Heart left ventricle (tissue), 16 donors: ENCODE results near the gene SH3TC2. TPM values are rescaled to one million over a fixed set of nuclear protein-coding genes. Genes with fewer than 3 reads are reported as not detected.

Experiments used
- ATAC-seq, 4 donors: fragments of 200-7000 bp; cut with Tn5 transposase; one replicate each; pipeline ENCODE4 v1.9.1; 2020 to 2022; ENCODE audit warnings: moderate library complexity in 4 of 4, mild to moderate bottlenecking in 3 of 4, moderate number of reproducible peaks in 1 of 4
- DNase-seq, 5 donors: peaks; one replicate each; pipeline ENCODE4 v3.0.0-alpha.2; 2020
- H3K27ac ChIP-seq, 12 donors: fragments of 200-600 bp; sonication (generic) in 4 of 12; one replicate each; pipeline versions ENCODE4 v1.5.0 to v1.8.0; 2016 to 2022; ENCODE audit warnings: mild to moderate bottlenecking in 2 of 12
- H3K27me3 ChIP-seq, 9 donors: fragments of 200-600 bp; sonication (generic) in 2 of 9; one replicate each; pipeline versions ENCODE4 v1.5.1 to v1.8.0; 2016 to 2022; ENCODE audit warnings: mild to moderate bottlenecking in 3 of 9
- H3K36me3 ChIP-seq, 9 donors: fragments of 200-600 bp; sonication (generic) in 2 of 9; one replicate each; pipeline versions ENCODE4 v1.5.0 to v1.8.0; 2018 to 2022; ENCODE audit warnings: mild to moderate bottlenecking in 2 of 9
- H3K4me1 ChIP-seq, 12 donors: fragments of 200-600 bp; sonication (generic) in 4 of 12; one replicate each; pipeline versions ENCODE4 v1.5.0 to v1.8.0; 2016 to 2022; ENCODE audit warnings: mild to moderate bottlenecking in 3 of 12
- H3K4me3 ChIP-seq, 12 donors: fragments of 200-600 bp; sonication (generic) in 4 of 12; one replicate each; pipeline versions ENCODE4 v1.5.0 to v1.8.0; 2017 to 2022; ENCODE audit warnings: mild to moderate bottlenecking in 9 of 12, moderate library complexity in 4 of 12
- H3K9me3 ChIP-seq, 12 donors: fragments of 200-600 bp; sonication (generic) in 4 of 12; one replicate each; pipeline versions ENCODE4 v1.5.0 to v1.8.0; 2016 to 2022; ENCODE audit warnings: mild to moderate bottlenecking in 1 of 12
- CTCF ChIP-seq, 12 donors: fragments of 200-600 bp; sonication (generic) in 4 of 12; IDR thresholded peaks; one replicate each; pipeline versions ENCODE4 v1.5.0 to v1.8.0; 2018 to 2022; ENCODE audit warnings: antibody characterized with exemption in 12 of 12, mild to moderate bottlenecking in 5 of 12
- POLR2A ChIP-seq, 2 donors: fragments of 450-650 bp; IDR thresholded peaks; one replicate each; pipeline ENCODE4 v1.6.1; 2017; ENCODE audit warnings: antibody characterized with exemption in 2 of 2, mild to moderate bottlenecking in 2 of 2, moderate library complexity in 2 of 2
- WGBS, 4 donors: extraction: QIAGEN DNeasy Blood & Tissue Kit in 2 of 4; methylation state at CpG; one replicate each; pipeline versions ENCODE4 v1.1.5 to v1.1.7; 2013 to 2018; 5-methylcytosine and 5-hydroxymethylcytosine counted together
- intact Hi-C, 10 donors: fragments of 100-400 bp; cut with DNase I; formaldehyde crosslinking; loops; one replicate each; pipeline versions ENCODE4 v1.11.1 to v1.14.2; 2022
- polyA plus RNA-seq, 2 donors: library from polyadenylated mRNA; stranded (reverse); fragments of 200-250 nt; gene quantifications; one replicate each; pipeline ENCODE4 v1.2.3, GENCODE V29; 2013
- total RNA-seq, 9 donors: library from RNA; depleted of rRNA in 2 of 9; stranded (reverse); fragments of >200 nt in 2 of 9; fragmentation: NEBNext Ultra II Directional in 3 of 9; extraction: Animal tissue kit (Norgen Biotek cat#: 25700) in 3 of 9; gene quantifications; one replicate each; pipeline versions ENCODE4 v1.1.0 to v1.2.4, GENCODE V29; 2016 to 2023
- donor health status: ischemic (EF 13 %, LVEDD 7.1; RV severe dilation, severe dysfunction).
- donor health status: healthy with polysubstance abuse.
- donor health status: DM: no; HTN: yes; CAD: no.
- donor health status: DM: no; HTN: no; CAD: no.
- donor health status: ischemic (EF 25% LVEDD 6.9; RV normal size, moderate dysfunction).
- donor health status: ischemic (EF 25% LVEDD 5.7; RV mildly dilated, moderate dysfunction).
- donor health status: healthy.
- donor health status: DM: yes; HTN: yes; CAD: no.
- donor health status: ischemic (EF 35%, LVEDD 5.7; RV mildly dilated, moderate dysfunction).
- donor health status: nonischemic (EF 11% LVEDD 7.7; RV severe dilation, severe dysfunction).
- donor health status: DM: yes; HTN: yes; CAD: no.
- donor health status: PGD.
- donor health status: ischemic (EF 29% LVEDD 5.4; RV normal size, mild dysfunction).
- donor health status: nonischemic (EF 23%, LVEDD 6.1; RV moderate dilation, normal function).

Gene SH3TC2
- total and polyA plus RNA-seq, 11 donors, result 1.6 to 12.7 (median 4.0) TPM

GRCh38 chr5:149088686-149089085 lies 25.8 kb upstream of the SH3TC2 start:
- 60 to 72% (median 61%) methylated on average over 3 of the region's 3 CpGs for WGBS, 4 donors
- Histone ChIP-seq H3K27me3 (no peaks in the 10 kb centered on the region), H3K27ac (peak overlapping the region in 5 of 12 donors; percentile 3 to 59 (median 43)), H3K36me3 (no peaks in the 10 kb centered on the region), H3K9me3 (no peaks in the 10 kb centered on the region), H3K4me1 (peaks cover 0 to 7% (median 0%) of the 10 kb centered on the region in 12 donors), H3K4me3 (no peak overlapping the region)
- ATAC-seq (peak; percentile 59 to 94 (median 68)), DNase-seq (peak in 3 of 5 donors; percentile 28 to 38 (median 33))
- intact Hi-C loops, result loop anchor here in 1 of 10 donors (2.0 to 5.0 kb wide), 2 partner anchors 26 to 46 kb away; partner anchors contain the start of gene SH3TC2
- TF ChIP-seq POLR2A (IDR thresholded peaks at IDR 0.05), result no peak
- no peak for TF ChIP-seq CTCF (IDR thresholded peaks at IDR 0.05)

- intact Hi-C loops, result no loop called here
- 72 to 84% (median 76%) methylated on average over 5 of the region's 5 CpGs for WGBS, 4 donors
- H3K4me3 ChIP-seq, result no peak overlapping the region
- TF ChIP-seq CTCF (IDR thresholded peaks at IDR 0.05), result no peak
- TF ChIP-seq POLR2A (IDR thresholded peaks at IDR 0.05), result no peak
- no peak overlapping the region for H3K27ac ChIP-seq
- no peak for DNase-seq
- peaks cover 0 to 7% (median 0%) of the 10 kb centered on the region in 12 donors for H3K4me1 ChIP-seq
- no peaks in the 10 kb centered on the region for H3K36me3 ChIP-seq
- peaks cover 0 to 15% (median 0%) of the 10 kb centered on the region in 12 donors for H3K9me3 ChIP-seq
- ATAC-seq, result no peak
- H3K27me3 ChIP-seq, result no peaks in the 10 kb centered on the region
These were observed 21.0 kb upstream of the SH3TC2 start for GRCh38 chr5:149083846-149084245.

- Histone ChIP-seq H3K4me1 (no peaks in the 10 kb centered on the region), H3K36me3 (no peaks in the 10 kb centered on the region), H3K9me3 (peaks cover 0 to 18% (median 0%) of the 10 kb centered on the region in 12 donors), H3K27ac (no peak overlapping the region), H3K27me3 (no peaks in the 10 kb centered on the region), H3K4me3 (no peak overlapping the region)
- TF ChIP-seq POLR2A (IDR thresholded peaks at IDR 0.05) (no peak), CTCF (IDR thresholded peaks at IDR 0.05) (no peak)
- no peak for ATAC-seq
- DNase-seq, result no peak
- intact Hi-C loops, result no loop called here
These were observed 19.4 kb upstream of the SH3TC2 start for GRCh38 chr5:149082271-149082670.

DNA sequence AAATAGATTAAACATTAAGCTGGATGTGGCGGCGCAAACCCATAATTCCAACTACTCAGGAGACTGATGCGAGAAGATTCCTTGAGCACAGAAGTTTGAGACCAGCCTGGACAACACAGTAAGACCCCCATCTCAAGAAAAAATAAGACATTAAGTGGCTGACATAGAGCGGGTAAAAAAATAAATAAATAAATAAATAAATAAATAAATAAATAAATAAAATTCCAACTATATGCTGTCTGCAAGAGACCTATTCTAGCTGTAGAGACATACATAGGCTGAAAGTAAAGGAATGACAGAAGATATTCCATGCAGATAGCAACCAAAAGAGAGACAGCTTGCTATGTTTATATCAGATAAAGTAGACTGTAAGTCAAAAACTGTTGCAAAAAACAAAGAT lies 17.4 kb upstream of the SH3TC2 start:
- H3K4me1 ChIP-seq, result no peaks in the 10 kb centered on the region
- intact Hi-C loops, result no loop called here
- no peaks in the 10 kb centered on the region for H3K36me3 ChIP-seq
- 84 to 98% (median 94%) methylated on average over 4 of the region's 4 CpGs for WGBS, 4 donors
- no peak overlapping the region for H3K4me3 ChIP-seq
- H3K9me3 ChIP-seq, result peaks cover 0 to 28% (median 0%) of the 10 kb centered on the region in 12 donors
- ATAC-seq (no peak), DNase-seq (no peak)
- no peaks in the 10 kb centered on the region for H3K27me3 ChIP-seq
- TF ChIP-seq CTCF (IDR thresholded peaks at IDR 0.05), result no peak
- no peak for TF ChIP-seq POLR2A (IDR thresholded peaks at IDR 0.05)
- no peak overlapping the region for H3K27ac ChIP-seq
